ENCODE measurements around the gene BHLHE23. TPM values are rescaled to one million over a fixed set of nuclear protein-coding genes. Genes with fewer than 3 reads are reported as not detected.
A peak's percentile ranks its signal among the peaks of the same experiment; 100 is the strongest.

BHLHE23 gene
- total RNA-seq, 2 experiments from 2014 or later = not detected

- H3K4me3 Mint-ChIP-seq = no peak overlapping the region
- CTCF ChIA-PET = interaction anchor here (0.7 kb wide), 1 partner anchor 86 kb away, joined by 3 read pairs; no protein-coding TSS in a partner anchor
Measured at GRCh38 chr20:63005862-63006539, 763 bp downstream of the BHLHE23 start.

GRCh38 chr20:63005365-63005861, 1.4 kb downstream of the BHLHE23 start:
- Mint-ChIP-seq H3K9me3 (ENCODE audit: low read depth) (no peaks in the 10 kb centered on the region), H3K27me3 (peaks cover 72% of the 10 kb centered on the region), H3K27ac (peak overlapping the region; percentile 40), H3K4me1 (peaks cover 18% of the 10 kb centered on the region), H3K4me3 (no peak overlapping the region), H3K36me3 (no peaks in the 10 kb centered on the region)
- ATAC-seq = no peak
- CTCF ChIA-PET = interaction anchor here (0.7 kb wide), 1 partner anchor 85 kb away, joined by 3 read pairs; no protein-coding TSS in a partner anchor
- no peak for DNase-seq

More at GRCh38 chr20:63005862-63006539, 763 bp downstream of the BHLHE23 start:
- Mint-ChIP-seq H3K27ac (peak overlapping the region; percentile 40), H3K36me3 (no peaks in the 10 kb centered on the region), H3K4me1 (peaks cover 21% of the 10 kb centered on the region), H3K27me3 (peaks cover 69% of the 10 kb centered on the region), H3K9me3 (ENCODE audit: low read depth) (no peaks in the 10 kb centered on the region)
- ATAC-seq = no peak
- DNase-seq = no peak

- Mint-ChIP-seq H3K27ac (peak overlapping the region; percentile 15), H3K9me3 (ENCODE audit: low read depth) (no peaks in the 10 kb centered on the region), H3K27me3 (peaks cover 74% of the 10 kb centered on the region), H3K36me3 (no peaks in the 10 kb centered on the region), H3K4me1 (peaks cover 16% of the 10 kb centered on the region), H3K4me3 (no peak overlapping the region)
- ATAC-seq (no peak), DNase-seq (no peak)
- CTCF ChIA-PET = interaction anchor here (0.7 to 2.3 kb wide), 2 partner anchors 84 to 105 kb away, joined by 3 to 5 read pairs; no protein-coding TSS in a partner anchor
Measured at GRCh38 chr20:63004607-63005364, 2.0 kb downstream of the BHLHE23 start.

DNA sequence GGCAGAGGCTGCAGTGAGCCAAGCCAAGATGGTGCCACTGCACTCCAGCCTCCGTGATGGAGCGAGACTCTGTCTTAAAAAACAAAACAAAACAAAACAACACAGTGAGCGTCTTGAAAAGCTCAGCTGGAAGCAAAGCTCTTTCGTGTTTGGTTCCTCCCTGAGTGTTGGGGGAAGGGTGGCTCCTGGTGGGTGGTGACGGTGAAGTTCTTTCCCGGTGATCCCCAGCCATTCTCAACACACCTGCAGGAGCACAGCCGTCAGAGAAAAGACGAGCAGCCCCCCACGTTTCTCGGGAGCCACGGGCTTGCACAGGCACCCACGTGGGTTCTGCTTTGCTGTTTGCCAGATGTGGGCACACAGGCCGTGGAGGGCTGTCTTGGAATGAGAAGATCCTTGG, 3.2 kb downstream of the BHLHE23 start:
- Mint-ChIP-seq H3K4me1 (peaks cover 15% of the 10 kb centered on the region), H3K9me3 (ENCODE audit: low read depth) (no peaks in the 10 kb centered on the region), H3K4me3 (no peak overlapping the region), H3K27ac (no peak overlapping the region), H3K27me3 (peaks cover 75% of the 10 kb centered on the region), H3K36me3 (no peaks in the 10 kb centered on the region)
- CTCF ChIA-PET = interaction anchor here (0.7 to 2.3 kb wide), 2 partner anchors 49 to 103 kb away, joined by 3 to 5 read pairs; no protein-coding TSS in a partner anchor
- ATAC-seq (no peak), DNase-seq (no peak)

DNA sequence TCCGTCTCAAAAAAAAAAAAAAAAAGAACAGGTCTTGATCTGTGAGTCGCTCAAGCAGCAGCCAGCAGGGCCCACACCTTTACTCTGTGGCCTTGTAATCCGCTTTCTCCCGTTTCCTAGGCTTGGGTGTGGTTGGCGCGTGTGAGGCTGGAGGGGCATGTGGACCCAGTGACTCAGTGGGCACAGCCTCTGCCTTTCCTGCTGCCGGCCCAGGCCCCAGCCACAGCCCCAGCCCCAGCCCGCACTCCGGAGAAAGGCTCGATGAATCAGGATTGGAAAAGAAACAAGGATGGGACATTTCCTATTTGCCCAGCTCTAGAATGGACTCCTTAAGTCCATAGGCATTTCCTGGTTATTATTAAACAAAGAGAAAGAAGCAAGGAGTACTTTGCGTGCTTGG, 4.3 kb downstream of the BHLHE23 start:
- Mint-ChIP-seq H3K36me3 (no peaks in the 10 kb centered on the region), H3K9me3 (ENCODE audit: low read depth) (no peaks in the 10 kb centered on the region), H3K27ac (no peak overlapping the region), H3K27me3 (peaks cover 74% of the 10 kb centered on the region), H3K4me1 (peaks cover 15% of the 10 kb centered on the region), H3K4me3 (no peak overlapping the region)
- CTCF ChIA-PET = interaction anchor here (2.3 to 3.1 kb wide), 2 partner anchors 30 to 102 kb away, joined by 5 to 15 read pairs; no protein-coding TSS in a partner anchor
- ATAC-seq (no peak), DNase-seq (no peak)

- Mint-ChIP-seq H3K27me3 (peaks cover 75% of the 10 kb centered on the region), H3K4me3 (no peak overlapping the region), H3K27ac (no peak overlapping the region), H3K9me3 (ENCODE audit: low read depth) (no peaks in the 10 kb centered on the region), H3K36me3 (no peaks in the 10 kb centered on the region), H3K4me1 (peaks cover 15% of the 10 kb centered on the region)
- DNase-seq = no peak
- CTCF ChIA-PET = interaction anchor here (0.8 to 3.1 kb wide), 2 partner anchors 23 to 28 kb away, joined by 3 to 15 read pairs; no protein-coding TSS in a partner anchor
- ATAC-seq = no peak
Measured at GRCh38 chr20:63000958-63001357, 5.8 kb downstream of the BHLHE23 start.

- Mint-ChIP-seq H3K27ac (no peak overlapping the region), H3K36me3 (no peaks in the 10 kb centered on the region), H3K27me3 (peaks cover 70% of the 10 kb centered on the region), H3K4me1 (peaks cover 15% of the 10 kb centered on the region), H3K4me3 (no peak overlapping the region), H3K9me3 (ENCODE audit: low read depth) (no peaks in the 10 kb centered on the region)
- ATAC-seq (no peak), DNase-seq (no peak)
- CTCF ChIA-PET = interaction anchor here (1.1 to 3.1 kb wide), 3 partner anchors 15 to 28 kb away, joined by 3 to 15 read pairs (median 6); no protein-coding TSS in a partner anchor
Measured at GRCh38 chr20:63000036-63000435, 6.7 kb downstream of the BHLHE23 start.

DNA sequence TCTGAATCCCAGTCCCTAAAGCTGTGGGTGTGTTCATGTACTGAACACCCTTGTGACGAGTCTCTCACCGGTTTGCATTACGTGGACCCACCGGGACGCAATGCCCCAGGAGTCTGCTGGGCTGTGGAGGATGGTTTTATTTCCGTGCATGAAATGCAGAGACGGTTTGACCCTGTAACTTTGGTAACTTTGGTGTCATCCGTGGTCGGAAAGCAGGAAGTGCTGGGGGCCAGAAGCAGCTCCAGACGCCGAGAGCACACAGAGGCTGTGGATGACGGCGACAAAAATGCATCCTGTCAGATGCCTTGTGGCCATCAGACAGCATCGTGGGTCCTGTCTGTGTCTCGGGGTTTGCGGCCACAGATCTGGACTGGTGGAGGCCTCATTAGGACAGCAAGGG, 7.2 kb downstream of the BHLHE23 start:
- H3K27me3 Mint-ChIP-seq = peaks cover 70% of the 10 kb centered on the region
- DNase-seq = peak; percentile 70
- H3K36me3 Mint-ChIP-seq = no peaks in the 10 kb centered on the region
- no peaks in the 10 kb centered on the region for H3K9me3 Mint-ChIP-seq (ENCODE audit: low read depth)
- H3K4me3 Mint-ChIP-seq = no peak overlapping the region
- CTCF ChIA-PET = interaction anchor here (1.1 to 1.4 kb wide), 2 partner anchors 15 to 27 kb away, joined by 3 to 6 read pairs; no protein-coding TSS in a partner anchor
- peaks cover 14% of the 10 kb centered on the region for H3K4me1 Mint-ChIP-seq
- peak; percentile 79 for ATAC-seq
- no peak overlapping the region for H3K27ac Mint-ChIP-seq

DNA sequence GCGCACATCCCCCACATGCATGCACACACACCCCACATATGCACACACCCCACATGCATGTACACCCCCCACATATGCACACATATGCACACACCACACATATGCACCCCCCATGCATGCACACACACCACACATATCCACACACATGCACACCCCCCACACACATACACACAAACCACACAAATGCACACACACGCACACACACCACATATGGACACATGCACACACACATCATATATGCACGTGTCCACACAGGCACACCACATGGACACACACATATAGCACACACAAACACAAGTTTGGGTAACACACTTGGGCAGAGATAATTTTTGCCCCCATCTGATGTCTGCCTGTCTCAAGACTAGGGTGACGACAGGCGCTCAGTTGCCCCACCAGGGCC, 8.3 kb downstream of the BHLHE23 start:
- Mint-ChIP-seq H3K4me1 (peaks cover 12% of the 10 kb centered on the region), H3K4me3 (no peak overlapping the region), H3K9me3 (ENCODE audit: low read depth) (no peaks in the 10 kb centered on the region), H3K27ac (no peak overlapping the region), H3K36me3 (no peaks in the 10 kb centered on the region), H3K27me3 (peaks cover 61% of the 10 kb centered on the region)
- ATAC-seq (no peak), DNase-seq (no peak)
- CTCF ChIA-PET = interaction anchor here (0.6 to 0.7 kb wide), 2 partner anchors 91 to 176 kb away, joined by 3 read pairs; no protein-coding TSS in a partner anchor

DNA sequence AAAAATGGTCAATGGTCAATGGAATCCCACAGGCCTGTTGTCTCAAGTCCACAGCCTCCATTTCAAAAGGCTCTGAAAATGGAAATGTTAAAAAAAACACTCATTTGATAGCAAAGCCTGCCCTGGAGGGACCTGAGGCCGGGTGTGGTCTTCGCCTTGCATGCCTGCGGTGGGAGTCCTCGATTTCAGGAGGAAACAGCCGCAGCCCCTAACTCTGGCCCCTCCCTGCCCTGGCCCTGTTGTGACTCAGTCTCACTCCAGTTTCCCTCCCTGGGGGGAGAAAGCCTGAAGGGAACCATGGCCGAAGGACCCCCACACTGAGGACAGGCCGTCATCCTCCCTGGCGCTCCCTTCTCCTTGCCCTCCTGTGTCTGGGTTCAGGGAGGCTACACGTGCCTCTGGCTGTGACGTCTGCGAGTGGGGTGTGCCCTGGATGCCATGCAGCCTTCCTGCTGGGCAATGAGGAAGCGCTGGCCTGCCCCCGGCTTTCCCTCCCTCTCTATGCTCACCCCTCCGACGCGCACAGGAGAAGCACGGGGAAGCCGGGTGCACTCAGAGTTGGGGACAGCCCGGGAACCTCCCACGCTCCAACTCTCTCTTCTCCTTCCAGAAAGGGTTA, 9.2 kb downstream of the BHLHE23 start:
- CTCF ChIA-PET = no interaction called here
- no peak overlapping the region for H3K4me3 Mint-ChIP-seq
- no peaks in the 10 kb centered on the region for H3K9me3 Mint-ChIP-seq (ENCODE audit: low read depth)
- no peaks in the 10 kb centered on the region for H3K36me3 Mint-ChIP-seq
- H3K27me3 Mint-ChIP-seq = peaks cover 56% of the 10 kb centered on the region
- H3K4me1 Mint-ChIP-seq = peaks cover 12% of the 10 kb centered on the region
- H3K27ac Mint-ChIP-seq = no peak overlapping the region
- DNase-seq (no peak), ATAC-seq (no peak)

GRCh38 chr20:62996596-62996982, 10.2 kb downstream of the BHLHE23 start:
- no peaks in the 10 kb centered on the region for H3K9me3 Mint-ChIP-seq (ENCODE audit: low read depth)
- CTCF ChIA-PET = interaction anchor here (1.6 kb wide), 1 partner anchor 24 kb away, joined by 6 read pairs; no protein-coding TSS in a partner anchor
- ATAC-seq (no peak), DNase-seq (no peak)
- H3K27me3 Mint-ChIP-seq = peaks cover 51% of the 10 kb centered on the region
- no peak overlapping the region for H3K4me3 Mint-ChIP-seq
- no peaks in the 10 kb centered on the region for H3K36me3 Mint-ChIP-seq
- peaks cover 12% of the 10 kb centered on the region for H3K4me1 Mint-ChIP-seq
- no peak overlapping the region for H3K27ac Mint-ChIP-seq

DNA sequence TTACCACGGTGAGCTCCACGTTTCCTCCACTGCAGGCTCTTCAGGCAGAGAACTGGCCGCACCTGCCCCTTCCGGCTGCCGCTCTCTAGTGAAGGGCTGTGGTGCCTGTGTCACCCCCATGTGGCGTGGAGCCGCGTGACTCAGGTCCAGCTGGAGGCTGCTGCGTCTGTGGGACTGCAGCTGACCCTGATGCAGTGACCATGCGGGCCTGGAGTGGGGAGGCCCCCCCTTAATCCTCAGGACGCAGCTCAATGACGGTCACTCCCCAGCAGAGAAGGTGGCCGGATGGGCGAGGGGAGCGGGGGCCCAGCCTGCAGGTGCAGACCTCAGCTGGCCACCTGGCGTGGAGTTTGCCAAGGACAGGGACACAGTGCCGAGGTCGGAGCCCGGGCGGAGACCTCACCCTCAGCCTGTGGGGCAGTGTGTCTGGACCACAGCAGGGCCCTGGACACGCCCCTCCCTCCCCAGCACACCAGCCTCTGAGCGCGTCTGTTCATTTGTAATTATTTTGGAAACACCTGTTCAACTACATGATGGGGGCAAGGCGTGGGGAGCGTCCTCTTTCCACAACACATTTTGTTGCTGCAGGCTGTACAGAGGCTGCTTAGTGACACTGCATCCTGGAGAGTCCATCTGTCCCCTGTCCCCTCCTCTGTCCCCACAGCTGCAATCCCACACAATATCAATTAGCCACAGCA, 10.7 kb downstream of the BHLHE23 start:
- H3K9me3 Mint-ChIP-seq (ENCODE audit: low read depth) = no peaks in the 10 kb centered on the region
- CTCF ChIA-PET = interaction anchor here (1.3 to 1.6 kb wide), 2 partner anchors 18 to 23 kb away, joined by 3 to 6 read pairs; no protein-coding TSS in a partner anchor
- H3K27ac Mint-ChIP-seq = no peak overlapping the region
- H3K36me3 Mint-ChIP-seq = no peaks in the 10 kb centered on the region
- DNase-seq (no peak), ATAC-seq (no peak)
- H3K4me1 Mint-ChIP-seq = peaks cover 12% of the 10 kb centered on the region
- H3K27me3 Mint-ChIP-seq = peaks cover 50% of the 10 kb centered on the region
- no peak overlapping the region for H3K4me3 Mint-ChIP-seq
